ENCODE measurements around the gene ORC3.
A peak's percentile ranks its signal among the peaks of the same experiment; 100 is the strongest.

ORC3 gene

GRCh38 chr6:87589693-87590416 is at the start of gene ORC3, which contains the start of gene RARS2:
Gene ORC3, plus strand, starts transcription at chr6:87590135. Its CDS starts 34 bp downstream, at chr6:87590169.
Gene RARS2, minus strand, starts transcription at chr6:87589987. Its CDS starts 30 bp downstream, at chr6:87589957.
- Histone ChIP-seq H3K9ac (ENCODE audit: low read depth, low read length) (peak within 1 kb of the TSS; percentile 89), H3K27me3 (ENCODE audit: control insufficient read depth, insufficient read depth, low read length) (no peaks in the 10 kb centered on the region), H3K36me3 (ENCODE audit: control insufficient read depth, insufficient read depth, low read length) (no peaks in the 10 kb centered on the region), H3K4me3 (ENCODE audit: low read depth, low read length) (peak within 1 kb of the TSS; percentile 100), H3K4me1 (ENCODE audit: control insufficient read depth, insufficient read depth, low read length) (peaks cover 3% of the 10 kb centered on the region), H3K9me3 (ENCODE audit: control insufficient read depth, insufficient read depth, low read length) (no peaks in the 10 kb centered on the region)

GRCh38 chr6:87540539-87540938 is 49.4 kb upstream of the ORC3 start:
- Histone ChIP-seq H3K27me3 (ENCODE audit: control insufficient read depth, insufficient read depth, low read length) (no peaks in the 10 kb centered on the region), H3K9ac (ENCODE audit: low read depth, low read length) (no peak overlapping the region), H3K36me3 (ENCODE audit: control insufficient read depth, insufficient read depth, low read length) (peaks cover 13% of the 10 kb centered on the region), H3K4me1 (ENCODE audit: control insufficient read depth, insufficient read depth, low read length) (no peaks in the 10 kb centered on the region), H3K9me3 (ENCODE audit: control insufficient read depth, insufficient read depth, low read length) (no peaks in the 10 kb centered on the region), H3K4me3 (ENCODE audit: low read depth, low read length) (no peak overlapping the region)

- Histone ChIP-seq H3K36me3 (ENCODE audit: control insufficient read depth, insufficient read depth, low read length) (peaks cover 14% of the 10 kb centered on the region), H3K27me3 (ENCODE audit: control insufficient read depth, insufficient read depth, low read length) (no peaks in the 10 kb centered on the region), H3K4me1 (ENCODE audit: control insufficient read depth, insufficient read depth, low read length) (no peaks in the 10 kb centered on the region), H3K9me3 (ENCODE audit: control insufficient read depth, insufficient read depth, low read length) (no peaks in the 10 kb centered on the region), H3K9ac (ENCODE audit: low read depth, low read length) (no peak overlapping the region), H3K4me3 (ENCODE audit: low read depth, low read length) (no peak overlapping the region)
Measured at GRCh38 chr6:87541041-87541440, 48.9 kb upstream of the ORC3 start.

- Histone ChIP-seq H3K4me1 (ENCODE audit: control insufficient read depth, insufficient read depth, low read length) (no peaks in the 10 kb centered on the region), H3K4me3 (ENCODE audit: low read depth, low read length) (no peak overlapping the region), H3K36me3 (ENCODE audit: control insufficient read depth, insufficient read depth, low read length) (peaks cover 18% of the 10 kb centered on the region), H3K27me3 (ENCODE audit: control insufficient read depth, insufficient read depth, low read length) (no peaks in the 10 kb centered on the region), H3K9me3 (ENCODE audit: control insufficient read depth, insufficient read depth, low read length) (no peaks in the 10 kb centered on the region), H3K9ac (ENCODE audit: low read depth, low read length) (no peak overlapping the region)
Measured at GRCh38 chr6:87541744-87542143, 48.2 kb upstream of the ORC3 start.

- H3K4me3 ChIP-seq (ENCODE audit: low read depth, low read length), result no peak overlapping the region
- H3K9ac ChIP-seq (ENCODE audit: low read depth, low read length), result no peak overlapping the region
- no peaks in the 10 kb centered on the region for H3K9me3 ChIP-seq (ENCODE audit: control insufficient read depth, insufficient read depth, low read length)
- H3K36me3 ChIP-seq (ENCODE audit: control insufficient read depth, insufficient read depth, low read length), result peaks cover 22% of the 10 kb centered on the region
- H3K27me3 ChIP-seq (ENCODE audit: control insufficient read depth, insufficient read depth, low read length), result no peaks in the 10 kb centered on the region
- H3K4me1 ChIP-seq (ENCODE audit: control insufficient read depth, insufficient read depth, low read length), result no peaks in the 10 kb centered on the region
Measured at GRCh38 chr6:87543696-87544473, 46.0 kb upstream of the ORC3 start.

- Histone ChIP-seq H3K4me3 (ENCODE audit: low read depth, low read length) (no peak overlapping the region), H3K27me3 (ENCODE audit: control insufficient read depth, insufficient read depth, low read length) (no peaks in the 10 kb centered on the region), H3K4me1 (ENCODE audit: control insufficient read depth, insufficient read depth, low read length) (no peaks in the 10 kb centered on the region), H3K36me3 (ENCODE audit: control insufficient read depth, insufficient read depth, low read length) (peaks cover 22% of the 10 kb centered on the region), H3K9ac (ENCODE audit: low read depth, low read length) (no peak overlapping the region), H3K9me3 (ENCODE audit: control insufficient read depth, insufficient read depth, low read length) (no peaks in the 10 kb centered on the region)
Measured at GRCh38 chr6:87544474-87544735, 45.5 kb upstream of the ORC3 start.

GRCh38 chr6:87551799-87552198 is 38.1 kb upstream of the ORC3 start:
- Histone ChIP-seq H3K27me3 (ENCODE audit: control insufficient read depth, insufficient read depth, low read length) (no peaks in the 10 kb centered on the region), H3K9me3 (ENCODE audit: control insufficient read depth, insufficient read depth, low read length) (no peaks in the 10 kb centered on the region), H3K4me1 (ENCODE audit: control insufficient read depth, insufficient read depth, low read length) (no peaks in the 10 kb centered on the region), H3K9ac (ENCODE audit: low read depth, low read length) (no peak overlapping the region), H3K4me3 (ENCODE audit: low read depth, low read length) (no peak overlapping the region), H3K36me3 (ENCODE audit: control insufficient read depth, insufficient read depth, low read length) (peaks cover 15% of the 10 kb centered on the region)

GRCh38 chr6:87553159-87553765 is 36.7 kb upstream of the ORC3 start:
- Histone ChIP-seq H3K9ac (ENCODE audit: low read depth, low read length) (no peak overlapping the region), H3K4me1 (ENCODE audit: control insufficient read depth, insufficient read depth, low read length) (no peaks in the 10 kb centered on the region), H3K9me3 (ENCODE audit: control insufficient read depth, insufficient read depth, low read length) (no peaks in the 10 kb centered on the region), H3K36me3 (ENCODE audit: control insufficient read depth, insufficient read depth, low read length) (peaks cover 11% of the 10 kb centered on the region), H3K27me3 (ENCODE audit: control insufficient read depth, insufficient read depth, low read length) (no peaks in the 10 kb centered on the region), H3K4me3 (ENCODE audit: low read depth, low read length) (no peak overlapping the region)

- Histone ChIP-seq H3K9ac (ENCODE audit: low read depth, low read length) (no peak overlapping the region), H3K4me3 (ENCODE audit: low read depth, low read length) (no peak overlapping the region), H3K27me3 (ENCODE audit: control insufficient read depth, insufficient read depth, low read length) (no peaks in the 10 kb centered on the region), H3K36me3 (ENCODE audit: control insufficient read depth, insufficient read depth, low read length) (peaks cover 11% of the 10 kb centered on the region), H3K4me1 (ENCODE audit: control insufficient read depth, insufficient read depth, low read length) (no peaks in the 10 kb centered on the region), H3K9me3 (ENCODE audit: control insufficient read depth, insufficient read depth, low read length) (no peaks in the 10 kb centered on the region)
Measured at GRCh38 chr6:87555506-87555905, 34.4 kb upstream of the ORC3 start.

- Histone ChIP-seq H3K36me3 (ENCODE audit: control insufficient read depth, insufficient read depth, low read length) (peaks cover 7% of the 10 kb centered on the region), H3K9me3 (ENCODE audit: control insufficient read depth, insufficient read depth, low read length) (no peaks in the 10 kb centered on the region), H3K4me3 (ENCODE audit: low read depth, low read length) (no peak overlapping the region), H3K4me1 (ENCODE audit: control insufficient read depth, insufficient read depth, low read length) (peaks cover 6% of the 10 kb centered on the region), H3K9ac (ENCODE audit: low read depth, low read length) (no peak overlapping the region), H3K27me3 (ENCODE audit: control insufficient read depth, insufficient read depth, low read length) (no peaks in the 10 kb centered on the region)
Measured at GRCh38 chr6:87558446-87558845, 31.5 kb upstream of the ORC3 start.

- no peaks in the 10 kb centered on the region for H3K27me3 ChIP-seq (ENCODE audit: control insufficient read depth, insufficient read depth, low read length)
- H3K9ac ChIP-seq (ENCODE audit: low read depth, low read length), result no peak overlapping the region
- H3K36me3 ChIP-seq (ENCODE audit: control insufficient read depth, insufficient read depth, low read length), result peaks cover 4% of the 10 kb centered on the region
- no peaks in the 10 kb centered on the region for H3K9me3 ChIP-seq (ENCODE audit: control insufficient read depth, insufficient read depth, low read length)
- H3K4me1 ChIP-seq (ENCODE audit: control insufficient read depth, insufficient read depth, low read length), result peaks cover 6% of the 10 kb centered on the region
- no peak overlapping the region for H3K4me3 ChIP-seq (ENCODE audit: low read depth, low read length)
Measured at GRCh38 chr6:87561017-87561416, 28.9 kb upstream of the ORC3 start.

- no peaks in the 10 kb centered on the region for H3K36me3 ChIP-seq (ENCODE audit: control insufficient read depth, insufficient read depth, low read length)
- no peak overlapping the region for H3K4me3 ChIP-seq (ENCODE audit: low read depth, low read length)
- no peaks in the 10 kb centered on the region for H3K27me3 ChIP-seq (ENCODE audit: control insufficient read depth, insufficient read depth, low read length)
- peaks cover 2% of the 10 kb centered on the region for H3K4me1 ChIP-seq (ENCODE audit: control insufficient read depth, insufficient read depth, low read length)
- no peaks in the 10 kb centered on the region for H3K9me3 ChIP-seq (ENCODE audit: control insufficient read depth, insufficient read depth, low read length)
- H3K9ac ChIP-seq (ENCODE audit: low read depth, low read length), result no peak overlapping the region
Measured at GRCh38 chr6:87572021-87572420, 17.9 kb upstream of the ORC3 start.
